ENCODE data around the gene TSPAN9. TPM values are rescaled to one million over a fixed set of nuclear protein-coding genes. Genes with fewer than 3 reads are reported as not detected.

The TSPAN9 gene
- total RNA-seq, 4 donors from 2014 or later = 27.9 to 49.1 (median 42.0) TPM

DNA sequence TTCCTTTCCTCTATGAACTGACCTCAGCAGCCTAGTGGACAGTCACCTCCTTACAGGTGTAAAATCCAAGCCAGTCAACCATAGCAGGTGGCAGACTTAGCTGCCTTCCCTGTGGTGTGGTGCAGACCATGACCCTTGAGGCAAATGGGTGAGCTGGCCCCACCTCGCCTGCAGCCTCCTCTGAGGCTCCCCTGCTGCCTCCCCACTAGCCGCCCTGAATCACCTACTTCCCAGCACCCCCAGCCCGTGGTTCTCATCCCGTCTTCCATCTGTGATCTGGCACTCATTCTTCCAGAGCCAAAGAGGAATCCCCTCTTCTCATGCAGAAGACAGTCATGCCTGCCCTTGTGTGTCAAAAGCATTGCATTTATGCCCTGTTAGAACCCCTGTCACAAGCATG, 34.4 kb upstream of the TSPAN9 start:
- no peak overlapping the region for H3K4me3 ChIP-seq (ENCODE audit: low read depth, poor library complexity, severe bottlenecking)
- no peak for DNase-seq (ENCODE audit: low spot score in 2 of 2)
- intact Hi-C loops (cut with DNase I; ENCODE audit: low total_unique reads) = no loop called here
- 85 to 88% methylated on average over 4 of the region's 4 CpGs for WGBS, 2 donors
- TF ChIP-seq, protein P1, sequence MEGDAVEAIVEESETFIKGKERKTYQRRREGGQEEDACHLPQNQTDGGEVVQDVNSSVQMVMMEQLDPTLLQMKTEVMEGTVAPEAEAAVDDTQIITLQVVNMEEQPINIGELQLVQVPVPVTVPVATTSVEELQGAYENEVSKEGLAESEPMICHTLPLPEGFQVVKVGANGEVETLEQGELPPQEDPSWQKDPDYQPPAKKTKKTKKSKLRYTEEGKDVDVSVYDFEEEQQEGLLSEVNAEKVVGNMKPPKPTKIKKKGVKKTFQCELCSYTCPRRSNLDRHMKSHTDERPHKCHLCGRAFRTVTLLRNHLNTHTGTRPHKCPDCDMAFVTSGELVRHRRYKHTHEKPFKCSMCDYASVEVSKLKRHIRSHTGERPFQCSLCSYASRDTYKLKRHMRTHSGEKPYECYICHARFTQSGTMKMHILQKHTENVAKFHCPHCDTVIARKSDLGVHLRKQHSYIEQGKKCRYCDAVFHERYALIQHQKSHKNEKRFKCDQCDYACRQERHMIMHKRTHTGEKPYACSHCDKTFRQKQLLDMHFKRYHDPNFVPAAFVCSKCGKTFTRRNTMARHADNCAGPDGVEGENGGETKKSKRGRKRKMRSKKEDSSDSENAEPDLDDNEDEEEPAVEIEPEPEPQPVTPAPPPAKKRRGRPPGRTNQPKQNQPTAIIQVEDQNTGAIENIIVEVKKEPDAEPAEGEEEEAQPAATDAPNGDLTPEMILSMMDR (IDR thresholded peaks at IDR 0.05) = no peak
- TF ChIP-seq POLR2A (IDR thresholded peaks at IDR 0.05) = no peak

DNA sequence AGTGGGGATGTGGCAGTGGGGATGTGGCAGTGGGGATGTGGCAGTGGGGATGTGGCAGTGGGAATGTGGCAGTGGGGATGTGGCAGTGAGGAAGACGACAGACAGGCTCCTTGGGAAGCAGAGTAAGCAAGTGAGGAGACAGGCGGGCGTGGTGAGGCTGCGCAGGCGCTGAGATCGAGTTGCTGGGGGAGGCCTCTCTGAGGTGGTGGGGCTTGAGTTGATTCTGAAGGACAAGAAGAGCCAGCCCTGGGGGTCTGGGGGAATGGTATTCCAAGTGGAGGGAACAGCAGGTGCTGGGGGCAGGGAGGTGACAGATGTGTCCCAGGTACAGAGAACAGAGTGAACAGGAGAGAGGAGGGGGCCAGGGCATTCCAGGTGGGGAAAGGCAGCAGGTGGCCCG, 33.8 kb upstream of the TSPAN9 start:
- no peak for DNase-seq (ENCODE audit: low spot score in 2 of 2)
- 86 to 95% methylated on average over 7 of the region's 7 CpGs for WGBS, 2 donors
- no peak overlapping the region for H3K4me3 ChIP-seq (ENCODE audit: low read depth, poor library complexity, severe bottlenecking)
- intact Hi-C loops (cut with DNase I; ENCODE audit: low total_unique reads) = no loop called here
- TF ChIP-seq, protein P1 (IDR thresholded peaks at IDR 0.05) = no peak
- no peak for TF ChIP-seq POLR2A (IDR thresholded peaks at IDR 0.05)

DNA sequence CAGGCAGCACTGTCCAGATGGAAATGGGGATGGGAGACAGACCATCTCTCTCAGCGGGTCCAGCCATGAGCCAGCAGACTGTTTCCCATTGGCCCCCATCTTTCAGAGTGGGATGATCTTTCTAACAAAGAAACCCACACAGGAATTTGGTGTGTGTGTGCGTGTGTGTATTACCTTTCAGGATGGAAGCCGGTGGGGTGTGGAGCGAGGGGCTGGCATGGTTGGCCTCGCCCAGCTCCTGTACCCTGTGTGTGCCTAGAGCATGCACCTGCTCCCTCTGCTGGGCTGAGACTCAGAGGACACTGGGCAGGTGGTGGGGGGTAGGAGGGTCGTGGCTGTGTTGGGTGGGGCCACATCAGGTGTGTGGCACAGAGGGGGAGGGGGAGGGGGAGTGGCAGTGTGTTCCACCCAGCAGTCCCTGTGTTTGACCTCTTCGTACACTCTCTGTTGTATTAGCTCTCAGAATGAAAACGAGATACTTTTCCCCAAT, 33.0 kb upstream of the TSPAN9 start:
- 81 to 83% methylated on average over 8 of the region's 8 CpGs for WGBS, 2 donors
- intact Hi-C loops (cut with DNase I; ENCODE audit: low total_unique reads) = no loop called here
- DNase-seq (ENCODE audit: low spot score in 2 of 2) = no peak
- TF ChIP-seq POLR2A (IDR thresholded peaks at IDR 0.05) = no peak
- TF ChIP-seq, protein P1 (IDR thresholded peaks at IDR 0.05) = no peak
- H3K4me3 ChIP-seq (ENCODE audit: low read depth, poor library complexity, severe bottlenecking) = no peak overlapping the region

DNA sequence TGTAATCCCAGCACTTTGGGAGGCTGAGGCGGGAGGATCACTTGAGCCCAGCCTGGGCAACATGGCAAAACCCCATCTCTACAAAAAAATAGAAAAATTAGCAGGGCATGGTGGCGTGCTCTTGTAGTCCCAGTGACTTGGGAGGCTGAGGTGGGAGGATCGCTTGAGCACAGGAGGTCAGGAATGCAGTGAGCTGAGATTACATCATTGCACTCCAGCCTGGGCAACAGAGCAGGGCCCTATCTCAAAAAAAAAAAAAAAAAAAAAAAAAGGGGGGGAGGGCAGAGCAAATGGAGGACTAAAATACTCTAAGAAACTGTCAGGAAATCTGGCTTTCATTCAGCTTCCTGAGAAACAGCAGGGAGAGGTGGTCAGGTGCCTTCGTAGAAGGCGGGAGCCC, 31.7 kb upstream of the TSPAN9 start:
- H3K4me3 ChIP-seq (ENCODE audit: low read depth, poor library complexity, severe bottlenecking) = no peak overlapping the region
- intact Hi-C loops (cut with DNase I; ENCODE audit: low total_unique reads) = no loop called here
- no peak for DNase-seq (ENCODE audit: low spot score in 2 of 2)
- WGBS, 2 donors = 88 to 95% methylated on average over 5 of the region's 5 CpGs
- TF ChIP-seq, protein P1 (IDR thresholded peaks at IDR 0.05) = no peak
- TF ChIP-seq POLR2A (IDR thresholded peaks at IDR 0.05) = no peak

DNA sequence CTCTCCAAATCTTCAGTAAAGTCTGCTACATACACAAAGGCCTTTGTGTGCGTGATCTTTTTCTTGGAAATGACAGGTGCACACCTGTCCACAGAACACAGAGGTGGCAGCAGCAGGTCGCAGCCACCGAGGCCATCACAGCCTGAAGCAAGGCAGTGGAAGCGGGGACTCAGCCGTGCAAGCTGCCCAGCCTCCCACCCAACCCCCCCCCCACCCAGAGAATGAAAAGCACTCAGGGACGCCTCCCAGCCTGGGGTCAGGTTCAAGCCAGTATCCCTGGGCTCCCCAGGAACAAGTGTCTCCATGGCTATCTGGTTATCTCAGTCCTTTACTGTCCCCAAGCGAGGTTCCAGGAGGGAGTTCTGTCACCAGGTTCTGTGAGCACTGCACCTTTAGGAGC, 31.2 kb upstream of the TSPAN9 start:
- 78 to 86% methylated on average over 7 of the region's 7 CpGs for WGBS, 2 donors
- intact Hi-C loops (cut with DNase I; ENCODE audit: low total_unique reads) = no loop called here
- no peak for TF ChIP-seq POLR2A (IDR thresholded peaks at IDR 0.05)
- TF ChIP-seq, protein P1 (IDR thresholded peaks at IDR 0.05) = no peak
- no peak overlapping the region for H3K4me3 ChIP-seq (ENCODE audit: low read depth, poor library complexity, severe bottlenecking)
- DNase-seq (ENCODE audit: low spot score in 2 of 2) = no peak

All from lower leg skin (tissue), 4 donors.